Stimulated activated memory B cell treated with anti-CD40 and anti-IgM and Interleukin-4, amounts not matched to agents 10 μg/mL and 1 μg/mL and 100 μg/mL, for 72 hours (primary cell): ENCODE measurements around the gene SNCB.

Experiments used
- ATAC-seq: fragments of 150-1000 bp; cut with Tn5 transposase; 2 replicates; pipeline ENCODE4 v1.10.0; 2021
- H3K27ac Mint-ChIP-seq: one replicate; pipeline ENCODE4 v1.8.0; 2022; ENCODE audit warnings: mild to moderate bottlenecking, mixed read lengths
- H3K27me3 Mint-ChIP-seq: one replicate; pipeline ENCODE4 v1.8.0; 2022; ENCODE audit warnings: mixed read lengths
- H3K36me3 Mint-ChIP-seq: one replicate; pipeline ENCODE4 v1.8.0; 2022; ENCODE audit warnings: mixed read lengths
- H3K4me1 Mint-ChIP-seq: one replicate; pipeline ENCODE4 v1.8.0; 2022; ENCODE audit warnings: mixed read lengths
- H3K4me3 Mint-ChIP-seq: one replicate; pipeline ENCODE4 v1.8.0; 2022; ENCODE audit warnings: mild to moderate bottlenecking, moderate library complexity, mixed read lengths
- H3K9me3 Mint-ChIP-seq: one replicate; pipeline ENCODE4 v1.8.0; 2022; ENCODE audit warnings: mixed read lengths

Gene SNCB

DNA sequence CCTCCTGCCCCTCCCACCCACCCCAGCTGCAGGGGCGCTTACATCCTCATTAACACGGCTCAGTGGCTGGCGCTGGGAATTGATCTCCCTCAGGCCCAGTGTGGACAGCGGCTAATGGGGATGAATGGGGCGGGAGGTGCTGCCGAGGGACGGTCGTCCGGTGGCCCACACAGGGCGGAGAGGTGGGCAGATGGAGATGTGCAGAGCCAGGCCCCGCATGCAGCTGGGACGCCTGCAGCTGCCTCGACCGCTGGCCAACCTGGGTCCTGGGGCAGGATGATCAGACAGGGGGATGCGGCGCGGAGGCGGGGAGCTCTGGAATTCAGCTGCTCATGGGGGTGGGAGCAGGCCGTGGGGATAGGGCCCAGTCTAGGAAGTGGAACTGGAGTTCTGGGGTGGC is 34.6 kb upstream of the SNCB start:
- H3K4me3 Mint-ChIP-seq, result no peak overlapping the region
- no peaks in the 10 kb centered on the region for H3K36me3 Mint-ChIP-seq
- peaks cover 55% of the 10 kb centered on the region for H3K27me3 Mint-ChIP-seq
- no peak overlapping the region for H3K27ac Mint-ChIP-seq
- no peaks in the 10 kb centered on the region for H3K9me3 Mint-ChIP-seq
- peaks cover 13% of the 10 kb centered on the region for H3K4me1 Mint-ChIP-seq
- no peak for ATAC-seq

GRCh38 chr5:176664479-176664878 is 34.1 kb upstream of the SNCB start:
- Mint-ChIP-seq H3K4me1 (peaks cover 17% of the 10 kb centered on the region), H3K27me3 (peaks cover 55% of the 10 kb centered on the region), H3K36me3 (no peaks in the 10 kb centered on the region), H3K9me3 (no peaks in the 10 kb centered on the region), H3K4me3 (no peak overlapping the region), H3K27ac (no peak overlapping the region)
- ATAC-seq, result no peak

DNA sequence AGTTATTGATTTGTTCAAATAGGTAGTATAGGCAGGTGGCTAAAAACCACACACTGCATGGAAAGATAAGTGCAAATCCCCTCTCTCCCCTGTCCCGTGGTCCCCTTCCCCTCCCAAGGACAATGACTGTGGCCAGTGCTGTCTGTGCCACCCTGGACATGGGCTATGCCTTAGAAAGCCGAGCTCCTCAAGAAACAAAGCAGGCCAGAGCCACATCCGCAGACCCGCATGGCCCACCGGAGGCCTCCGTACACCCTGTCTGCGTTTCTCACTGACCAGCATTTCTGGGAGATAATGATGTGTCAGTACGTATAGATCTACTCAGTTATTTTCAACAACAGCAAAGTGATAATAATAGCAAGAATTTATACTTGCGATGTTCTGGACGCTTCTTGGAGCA is 33.2 kb upstream of the SNCB start:
- H3K27ac Mint-ChIP-seq, result no peak overlapping the region
- H3K36me3 Mint-ChIP-seq, result no peaks in the 10 kb centered on the region
- ATAC-seq, result no peak
- no peaks in the 10 kb centered on the region for H3K9me3 Mint-ChIP-seq
- H3K4me3 Mint-ChIP-seq, result no peak overlapping the region
- peaks cover 26% of the 10 kb centered on the region for H3K4me1 Mint-ChIP-seq
- peaks cover 55% of the 10 kb centered on the region for H3K27me3 Mint-ChIP-seq

DNA sequence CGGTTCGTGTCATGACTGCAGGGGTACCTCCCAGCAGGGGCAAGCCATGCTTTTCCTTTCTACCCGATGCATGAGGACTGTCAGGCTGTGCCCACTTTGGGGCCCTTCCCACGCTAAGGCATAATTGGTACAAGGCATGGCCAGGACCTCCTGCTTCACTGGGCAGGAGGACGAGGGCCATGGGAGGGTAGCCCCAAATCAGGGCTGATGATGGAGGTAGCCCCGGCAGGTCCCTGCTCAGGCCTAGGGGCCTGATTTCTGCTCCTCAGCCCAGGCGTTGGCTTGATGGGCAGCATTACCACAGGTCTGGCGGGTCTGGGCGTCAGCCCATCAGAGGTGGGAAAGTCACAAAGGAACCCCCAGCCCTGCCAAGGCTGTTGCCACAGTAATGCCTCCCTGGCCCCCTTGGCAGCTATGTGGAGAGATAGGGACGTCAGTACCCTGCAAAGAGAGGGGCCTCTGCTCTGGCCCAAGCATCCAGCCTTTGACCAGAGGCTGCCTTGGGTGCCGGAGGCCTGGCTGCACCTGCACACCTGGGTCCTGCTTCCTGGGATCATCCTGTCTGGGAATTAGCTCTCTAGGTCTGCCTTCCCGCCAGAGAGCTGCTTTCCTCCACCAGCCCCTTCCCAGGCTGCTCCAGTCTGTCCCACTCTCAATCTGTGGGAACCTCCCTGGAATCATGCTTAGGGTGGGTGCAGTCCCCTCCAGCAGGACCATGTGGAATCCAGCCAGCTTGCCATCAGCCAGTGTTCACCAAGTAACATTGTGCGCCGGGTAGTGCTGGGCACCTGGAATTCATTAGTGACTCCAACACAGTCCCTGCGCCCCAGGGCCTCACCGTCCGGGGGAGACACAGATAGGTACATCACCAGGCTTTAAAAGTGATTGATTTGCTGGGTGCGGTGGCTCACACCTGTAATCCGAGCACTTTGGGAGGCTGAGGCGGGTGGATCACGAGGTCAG is 32.3 kb upstream of the SNCB start:
- Mint-ChIP-seq H3K9me3 (no peaks in the 10 kb centered on the region), H3K4me3 (no peak overlapping the region), H3K27ac (no peak overlapping the region), H3K27me3 (peaks cover 53% of the 10 kb centered on the region), H3K4me1 (peaks cover 35% of the 10 kb centered on the region), H3K36me3 (no peaks in the 10 kb centered on the region)
- no peak for ATAC-seq

GRCh38 chr5:176661676-176662075 is 31.3 kb upstream of the SNCB start:
- Mint-ChIP-seq H3K4me1 (peaks cover 38% of the 10 kb centered on the region), H3K27ac (no peak overlapping the region), H3K27me3 (peaks cover 44% of the 10 kb centered on the region), H3K9me3 (no peaks in the 10 kb centered on the region), H3K36me3 (no peaks in the 10 kb centered on the region), H3K4me3 (no peak overlapping the region)
- no peak for ATAC-seq

GRCh38 chr5:176660860-176661641 is 30.7 kb upstream of the SNCB start:
- Mint-ChIP-seq H3K4me1 (peaks cover 38% of the 10 kb centered on the region), H3K4me3 (no peak overlapping the region), H3K27me3 (peaks cover 39% of the 10 kb centered on the region), H3K36me3 (no peaks in the 10 kb centered on the region), H3K9me3 (no peaks in the 10 kb centered on the region), H3K27ac (no peak overlapping the region)
- ATAC-seq, result peak; percentile 78

DNA sequence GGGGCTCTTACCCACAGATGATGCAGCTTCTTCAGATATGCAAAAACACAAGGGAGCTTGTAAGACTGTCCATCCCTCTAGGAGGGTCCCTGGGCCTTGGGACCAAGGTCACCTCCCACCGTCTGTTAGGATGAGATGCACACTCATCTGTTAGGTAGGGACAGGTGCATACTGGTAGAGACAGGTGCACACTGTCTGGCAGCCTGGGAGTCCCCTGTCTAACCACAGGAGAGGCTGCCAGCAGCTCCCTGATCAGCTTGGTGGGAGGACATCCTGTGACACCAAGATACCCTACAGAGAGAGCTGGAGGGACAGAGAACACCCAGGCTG is 30.2 kb upstream of the SNCB start:
- Mint-ChIP-seq H3K36me3 (no peaks in the 10 kb centered on the region), H3K27me3 (peaks cover 34% of the 10 kb centered on the region), H3K4me1 (peaks cover 38% of the 10 kb centered on the region), H3K4me3 (no peak overlapping the region), H3K27ac (no peak overlapping the region), H3K9me3 (no peaks in the 10 kb centered on the region)
- ATAC-seq, result peak; percentile 59

DNA sequence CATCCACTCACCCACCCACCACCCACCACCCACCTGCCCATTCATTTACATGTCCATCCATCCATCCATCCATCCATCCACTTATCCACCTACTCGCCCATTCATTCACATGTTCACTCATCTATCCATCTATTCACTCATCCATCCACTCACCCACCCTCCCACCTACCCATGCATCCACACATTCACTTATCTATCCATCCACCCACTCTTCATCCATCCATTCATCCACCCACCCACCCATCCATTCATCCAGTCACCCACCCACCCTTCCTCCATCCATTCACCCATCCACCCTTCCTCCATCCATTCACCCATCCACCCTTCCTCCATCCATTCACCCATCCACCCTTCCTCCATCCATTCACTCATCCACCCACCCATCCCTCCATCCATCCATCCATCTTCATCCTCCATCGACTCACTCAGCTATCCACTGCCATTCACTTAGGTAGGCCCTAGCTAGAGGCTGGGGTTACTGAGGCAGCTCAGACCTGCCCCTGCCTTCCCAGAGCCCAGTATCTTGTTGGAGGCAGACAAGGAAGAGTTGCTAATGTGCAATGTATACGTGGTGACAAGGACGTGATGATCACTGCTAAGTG is 29.6 kb upstream of the SNCB start:
- Mint-ChIP-seq H3K36me3 (no peaks in the 10 kb centered on the region), H3K4me1 (peaks cover 38% of the 10 kb centered on the region), H3K9me3 (no peaks in the 10 kb centered on the region), H3K27ac (no peak overlapping the region), H3K4me3 (no peak overlapping the region), H3K27me3 (peaks cover 29% of the 10 kb centered on the region)
- no peak for ATAC-seq

DNA sequence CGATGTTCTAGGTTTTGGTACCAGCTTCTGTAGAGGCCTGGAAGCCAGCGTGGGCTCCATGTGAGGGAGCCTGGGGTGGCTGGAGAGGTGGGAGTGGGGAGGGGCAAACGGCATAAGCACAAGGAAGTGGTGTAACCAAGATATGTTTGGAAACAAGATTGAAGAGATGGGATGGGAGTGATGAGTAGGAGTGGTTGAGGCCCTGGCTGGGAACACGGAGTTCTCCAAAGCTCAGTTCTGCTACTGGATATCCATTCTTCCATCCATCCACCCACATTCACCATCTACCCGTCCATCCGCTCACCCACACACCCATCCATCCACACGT is 29.1 kb upstream of the SNCB start:
- H3K9me3 Mint-ChIP-seq, result no peaks in the 10 kb centered on the region

DNA sequence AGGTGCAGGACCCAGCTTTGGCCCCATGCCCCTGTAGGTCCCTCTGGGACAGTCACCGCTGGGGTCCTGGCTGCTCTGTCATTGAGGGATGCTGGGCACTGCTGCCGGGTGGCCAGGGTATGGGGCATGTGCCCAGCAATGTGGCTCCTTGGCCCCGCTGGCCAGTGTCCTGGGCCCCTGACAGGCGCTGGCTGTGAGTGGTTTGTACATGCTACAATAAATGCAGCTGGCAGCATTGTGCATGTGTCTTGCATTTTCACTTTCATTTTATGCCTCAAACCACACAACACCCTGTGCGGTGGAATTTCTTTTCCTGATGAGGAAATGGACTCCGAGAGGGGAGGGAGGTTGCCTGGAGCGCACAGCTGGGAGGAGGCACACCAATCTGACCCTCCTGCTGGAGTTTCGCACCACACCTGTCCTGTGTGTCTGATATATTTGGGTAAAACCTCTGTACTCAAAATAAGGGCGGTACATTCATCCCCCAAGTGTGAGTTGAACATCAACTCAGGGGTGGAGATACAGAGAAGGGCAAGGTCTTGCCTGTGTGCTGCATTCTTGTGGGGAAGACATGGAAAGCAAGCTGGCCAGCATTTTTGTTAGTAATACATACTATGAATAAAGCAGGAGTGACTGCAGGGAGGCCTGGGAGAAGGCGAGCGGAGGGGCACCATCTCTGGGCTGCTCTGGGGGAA is 28.6 kb upstream of the SNCB start:
- Mint-ChIP-seq H3K4me1 (peaks cover 39% of the 10 kb centered on the region), H3K4me3 (peak overlapping the region; percentile 65), H3K27me3 (peaks cover 19% of the 10 kb centered on the region), H3K9me3 (no peaks in the 10 kb centered on the region), H3K27ac (peak overlapping the region; percentile 69), H3K36me3 (peaks cover under 1% of the 10 kb centered on the region)
- no peak for ATAC-seq

More for the DNA sequence above, 29.1 kb upstream of the SNCB start:
- ATAC-seq, result no peak
- Mint-ChIP-seq H3K4me3 (no peak overlapping the region), H3K27me3 (peaks cover 24% of the 10 kb centered on the region), H3K27ac (no peak overlapping the region), H3K4me1 (peaks cover 38% of the 10 kb centered on the region), H3K36me3 (no peaks in the 10 kb centered on the region)

- Mint-ChIP-seq H3K4me1 (peaks cover 47% of the 10 kb centered on the region), H3K27ac (no peak overlapping the region), H3K4me3 (no peak overlapping the region), H3K9me3 (no peaks in the 10 kb centered on the region), H3K27me3 (peaks cover 11% of the 10 kb centered on the region), H3K36me3 (peaks cover 9% of the 10 kb centered on the region)
- ATAC-seq, result peak; percentile 68
These were observed 27.8 kb upstream of the SNCB start for GRCh38 chr5:176658007-176658599.

- Mint-ChIP-seq H3K36me3 (peaks cover 9% of the 10 kb centered on the region), H3K4me1 (peaks cover 63% of the 10 kb centered on the region)
These were observed 26.2 kb upstream of the SNCB start for GRCh38 chr5:176656467-176656990.

GRCh38 chr5:176654856-176655255 is 24.5 kb upstream of the SNCB start:
- H3K27me3 Mint-ChIP-seq, result no peaks in the 10 kb centered on the region
- peaks cover 67% of the 10 kb centered on the region for H3K4me1 Mint-ChIP-seq

More at GRCh38 chr5:176656467-176656990, 26.2 kb upstream of the SNCB start:
- Mint-ChIP-seq H3K27ac (no peak overlapping the region), H3K4me3 (no peak overlapping the region), H3K9me3 (no peaks in the 10 kb centered on the region), H3K27me3 (peaks cover 3% of the 10 kb centered on the region)
- no peak for ATAC-seq

More at GRCh38 chr5:176654856-176655255, 24.5 kb upstream of the SNCB start:
- no peak for ATAC-seq
- H3K27ac Mint-ChIP-seq, result no peak overlapping the region
- H3K4me3 Mint-ChIP-seq, result no peak overlapping the region
- peaks cover 9% of the 10 kb centered on the region for H3K36me3 Mint-ChIP-seq
- no peaks in the 10 kb centered on the region for H3K9me3 Mint-ChIP-seq
